Measurements from ENCODE around the gene C3orf49. TPM values are rescaled to one million over a fixed set of nuclear protein-coding genes. Genes with fewer than 3 reads are reported as not detected.

Gene C3orf49
- total RNA-seq, 1 donor from 2014 or later = not detected

- no peaks in the 10 kb centered on the region for H3K27me3 Mint-ChIP-seq (ENCODE audit: low read depth, unreplicated experiment)
- peaks cover 14% of the 10 kb centered on the region for H4K20me1 ChIP-seq (ENCODE audit: insufficient read depth, low read length)
- peaks cover 3% of the 10 kb centered on the region for H3K36me3 Mint-ChIP-seq (ENCODE audit: low read depth, unreplicated experiment)
- no peaks in the 10 kb centered on the region for H3K9me3 ChIP-seq (ENCODE audit: insufficient read depth, low read depth, low read length)
- no peaks in the 10 kb centered on the region for H3K27me3 ChIP-seq (ENCODE audit: insufficient read depth, low read length)
- H3K36me3 ChIP-seq (ENCODE audit: insufficient read depth, low read length) = no peaks in the 10 kb centered on the region
- H3K27ac Mint-ChIP-seq (ENCODE audit: unreplicated experiment) = peak within 1 kb of the TSS; percentile 93
- DNase-seq (ENCODE audit: low read depth) (peak; percentile 25), FAIRE-seq (no peak)
- H3K79me2 ChIP-seq (ENCODE audit: insufficient read depth, low read length) = peaks cover 84% of the 10 kb centered on the region
- peak within 1 kb of the TSS; percentile 94 for H3K4me2 ChIP-seq (ENCODE audit: low read length)
- no peak for TF ChIP-seq CTCF (IDR thresholded peaks at IDR 0.05; ENCODE audit: insufficient read depth, low read depth, low read length)
- no peak for TF ChIP-seq EZH2 (IDR thresholded peaks at IDR 0.05; ENCODE audit: insufficient read depth, low read length)
- peak within 1 kb of the TSS; percentile 94 for H3K4me3 Mint-ChIP-seq (ENCODE audit: unreplicated experiment)
- H3K9me3 Mint-ChIP-seq (ENCODE audit: unreplicated experiment) = no peaks in the 10 kb centered on the region
- peak within 1 kb of the TSS; percentile 90 for H3K27ac ChIP-seq (ENCODE audit: low read depth, low read length)
- peak within 1 kb of the TSS; percentile 95 for H2AFZ ChIP-seq (ENCODE audit: low read depth, low read length)
- peaks cover 7% of the 10 kb centered on the region for H3K4me1 ChIP-seq (ENCODE audit: insufficient read depth, low read length)
- peaks cover 23% of the 10 kb centered on the region for H3K4me1 Mint-ChIP-seq (ENCODE audit: low read depth, unreplicated experiment)
- H3K4me3 ChIP-seq (ENCODE audit: insufficient read depth, low read depth, low read length) = peak within 1 kb of the TSS; percentile 80
- peak within 1 kb of the TSS; percentile 96 for H3K9ac ChIP-seq (ENCODE audit: low read length)
Measured at GRCh38 chr3:63863150-63864007, 44.3 kb downstream of the C3orf49 start, which contains the start of the genes ATXN7 and THOC7. ATXN7 (plus strand) TSS chr3:63863867; CDS start chr3:63912599, 48,732 bp downstream. THOC7 (minus strand) TSS chr3:63863805; CDS start chr3:63863790, 15 bp downstream.

- peaks cover 7% of the 10 kb centered on the region for H3K4me1 ChIP-seq (ENCODE audit: insufficient read depth, low read length)
- H3K36me3 ChIP-seq (ENCODE audit: insufficient read depth, low read length) = no peaks in the 10 kb centered on the region
- peak overlapping the region; percentile 78 for H3K4me3 ChIP-seq (ENCODE audit: insufficient read depth, low read depth, low read length)
- DNase-seq (ENCODE audit: low read depth) (no peak), FAIRE-seq (no peak)
- peak overlapping the region; percentile 94 for H3K4me2 ChIP-seq (ENCODE audit: low read length)
- H3K9ac ChIP-seq (ENCODE audit: low read length) = peak overlapping the region; percentile 88
- H3K4me1 Mint-ChIP-seq (ENCODE audit: low read depth, unreplicated experiment) = peaks cover 23% of the 10 kb centered on the region
- peak overlapping the region; percentile 50 for H3K27ac Mint-ChIP-seq (ENCODE audit: unreplicated experiment)
- H4K20me1 ChIP-seq (ENCODE audit: insufficient read depth, low read length) = peaks cover 8% of the 10 kb centered on the region
- peaks cover 3% of the 10 kb centered on the region for H3K36me3 Mint-ChIP-seq (ENCODE audit: low read depth, unreplicated experiment)
- H3K79me2 ChIP-seq (ENCODE audit: insufficient read depth, low read length) = peaks cover 84% of the 10 kb centered on the region
- no peaks in the 10 kb centered on the region for H3K9me3 Mint-ChIP-seq (ENCODE audit: unreplicated experiment)
- H3K27ac ChIP-seq (ENCODE audit: low read depth, low read length) = peak overlapping the region; percentile 72
- no peaks in the 10 kb centered on the region for H3K27me3 ChIP-seq (ENCODE audit: insufficient read depth, low read length)
- H2AFZ ChIP-seq (ENCODE audit: low read depth, low read length) = peak overlapping the region; percentile 62
- no peak for TF ChIP-seq EZH2 (IDR thresholded peaks at IDR 0.05; ENCODE audit: insufficient read depth, low read length)
- no peak for TF ChIP-seq CTCF (IDR thresholded peaks at IDR 0.05; ENCODE audit: insufficient read depth, low read depth, low read length)
- no peaks in the 10 kb centered on the region for H3K9me3 ChIP-seq (ENCODE audit: insufficient read depth, low read depth, low read length)
- H3K27me3 Mint-ChIP-seq (ENCODE audit: low read depth, unreplicated experiment) = no peaks in the 10 kb centered on the region
- peak overlapping the region; percentile 94 for H3K4me3 Mint-ChIP-seq (ENCODE audit: unreplicated experiment)
Measured at GRCh38 chr3:63864008-63864964, 45.2 kb downstream of the C3orf49 start.
